Liver (tissue), 9 donors: Measurements from ENCODE around the gene CLEC4G. TPM values are rescaled to one million over a fixed set of nuclear protein-coding genes. Genes with fewer than 3 reads are reported as not detected.

ENCODE experiments used
- DNase-seq: peaks from one replicate; pipeline ENCODE4 v3.0.0-alpha.2; 2017; ENCODE audit warnings: low spot score
- H3K27ac ChIP-seq, 2 donors: one replicate each; pipeline ENCODE4 v1.7.0; 2013; ENCODE audit warnings: inconsistent platforms in 2 of 2, low read length in 2 of 2, control low read depth in 1 of 2, low read depth in 1 of 2, mild to moderate bottlenecking in 1 of 2
- H3K27me3 ChIP-seq, 4 donors: one replicate each; pipeline versions ENCODE4 v1.6.1 to v1.7.0; 2013; ENCODE audit warnings: low read length in 3 of 4, inconsistent platforms in 1 of 4, mild to moderate bottlenecking in 1 of 4, moderate library complexity in 1 of 4; ENCODE audit not compliant: control insufficient read depth in 4 of 4, insufficient read depth in 4 of 4
- H3K36me3 ChIP-seq, 4 donors: one replicate each; pipeline versions ENCODE4 v1.6.1 to v1.7.0; 2013; ENCODE audit warnings: low read length in 3 of 4, mild to moderate bottlenecking in 3 of 4, low read depth in 1 of 4, moderate library complexity in 1 of 4; ENCODE audit not compliant: control insufficient read depth in 4 of 4, insufficient read depth in 3 of 4
- H3K4me1 ChIP-seq, 4 donors: one replicate each; pipeline versions ENCODE4 v1.6.1 to v1.7.0; 2013; ENCODE audit warnings: low read length in 3 of 4, mild to moderate bottlenecking in 3 of 4, moderate library complexity in 1 of 4; ENCODE audit not compliant: control insufficient read depth in 4 of 4, insufficient read depth in 4 of 4
- H3K4me3 ChIP-seq, 3 donors: one replicate each; pipeline versions ENCODE4 v1.6.1 to v1.7.0; 2013; ENCODE audit warnings: low read length in 3 of 3, control low read depth in 1 of 3, low read depth in 1 of 3, mild to moderate bottlenecking in 1 of 3
- H3K9ac ChIP-seq, 2 donors: one replicate each; pipeline ENCODE4 v1.7.0; 2013; ENCODE audit warnings: low read length in 2 of 2, mild to moderate bottlenecking in 2 of 2, moderate library complexity in 2 of 2, control low read depth in 1 of 2, low read depth in 1 of 2
- H3K9me3 ChIP-seq, 4 donors: one replicate each; pipeline versions ENCODE4 v1.6.1 to v1.7.0; 2013; ENCODE audit warnings: low read length in 3 of 4; ENCODE audit not compliant: control insufficient read depth in 4 of 4
- ATF3 ChIP-seq: IDR thresholded peaks from 2 replicates; pipeline ENCODE4 v1.6.1; 2016; ENCODE audit warnings: antibody characterized with exemption
- CTCF ChIP-seq: fragments of 150-350 bp; IDR thresholded peaks from 2 replicates; pipeline ENCODE4 v1.5.1; 2017; ENCODE audit warnings: improper control_type of control experiment, low read depth, low read length; ENCODE audit not compliant: missing input control
- EGR1 ChIP-seq, 2 donors: IDR thresholded peaks; 2 replicates each; pipeline ENCODE4 v1.6.1; 2016 to 2018; ENCODE audit warnings: antibody characterized with exemption in 2 of 2, low read depth in 2 of 2
- FOXA1 ChIP-seq: IDR thresholded peaks from 2 replicates; pipeline ENCODE4 v1.6.1; 2016; ENCODE audit warnings: antibody characterized with exemption
- FOXA2 ChIP-seq: IDR thresholded peaks from 2 replicates; pipeline ENCODE4 v1.6.1; 2016; ENCODE audit warnings: antibody characterized with exemption
- GABPA ChIP-seq, 2 donors: IDR thresholded peaks in 1 of 2; conservative IDR thresholded peaks in 1 of 2; 2 replicates each; pipeline ENCODE4 v1.6.1; 2016; ENCODE audit warnings: antibody characterized with exemption in 2 of 2, mild to moderate bottlenecking in 1 of 2, moderate library complexity in 1 of 2
- HNF4A ChIP-seq, 2 donors: conservative IDR thresholded peaks; 2 replicates each; pipeline ENCODE4 v1.6.1; 2016; ENCODE audit warnings: antibody characterized with exemption in 2 of 2, mild to moderate bottlenecking in 2 of 2
- HNF4G ChIP-seq: IDR thresholded peaks from 2 replicates; pipeline ENCODE4 v1.6.1; 2016; ENCODE audit warnings: antibody characterized with exemption
- JUND ChIP-seq, 2 donors: IDR thresholded peaks; 2 replicates each; pipeline ENCODE4 v1.6.1; 2016; ENCODE audit warnings: antibody characterized with exemption in 2 of 2
- NR2F2 ChIP-seq: IDR thresholded peaks from 2 replicates; pipeline ENCODE4 v1.6.1; 2016; ENCODE audit warnings: antibody characterized with exemption
- RAD21 ChIP-seq, 2 donors: IDR thresholded peaks; 2 replicates each; pipeline ENCODE4 v1.6.1; 2016; ENCODE audit warnings: antibody characterized with exemption in 2 of 2, mild to moderate bottlenecking in 2 of 2
- RXRA ChIP-seq, 2 donors: IDR thresholded peaks; 2 replicates each; pipeline ENCODE4 v1.6.1; 2017 to 2018; ENCODE audit warnings: antibody characterized with exemption in 2 of 2, mild to moderate bottlenecking in 1 of 2
- SP1 ChIP-seq: IDR thresholded peaks from 2 replicates; pipeline ENCODE4 v1.6.1; 2018; ENCODE audit warnings: antibody characterized with exemption, mild to moderate bottlenecking
- TAF1 ChIP-seq: conservative IDR thresholded peaks from 2 replicates; pipeline ENCODE4 v1.6.1; 2016; ENCODE audit warnings: antibody characterized with exemption, mild to moderate bottlenecking
- YY1 ChIP-seq: IDR thresholded peaks from 2 replicates; pipeline ENCODE4 v1.6.1; 2016; ENCODE audit warnings: antibody characterized with exemption, mild to moderate bottlenecking
- WGBS: extraction: QIAGEN DNeasy Blood & Tissue Kit; methylation state at CpG from one replicate; pipeline ENCODE4 v1.1.7; 2013; 5-methylcytosine and 5-hydroxymethylcytosine counted together
- polyA plus RNA-seq, 2 donors: library from polyadenylated mRNA; stranded (reverse) in 1 of 2; unstranded in 1 of 2; fragments of 200-250 nt in 1 of 2; fragments of >200 nt in 1 of 2; fragmentation: Nextera tagmentation in 1 of 2; extraction: Ambion mirVana in 1 of 2; gene quantifications; one replicate each; pipeline versions ENCODE4 v1.2.1 to v1.2.3, GENCODE V29; 2013 to 2015
- total RNA-seq, 2 donors: library from RNA; depleted of rRNA; stranded (reverse); fragments of >200 nt; gene quantifications; one replicate each; pipeline ENCODE4 v1.2.3, GENCODE V29; 2014
- TF ChIP-seq, protein P1 (sequence below): IDR thresholded peaks from 2 replicates; pipeline ENCODE4 v1.6.1; 2016; ENCODE audit warnings: antibody characterized with exemption
- TF ChIP-seq, protein P2 (sequence below): IDR thresholded peaks from 2 replicates; pipeline ENCODE4 v1.6.1; 2016; ENCODE audit warnings: antibody characterized with exemption, mild to moderate bottlenecking
- TF ChIP-seq, protein P3 (sequence below): IDR thresholded peaks from 2 replicates; pipeline ENCODE4 v1.6.1; 2016; ENCODE audit warnings: antibody characterized with exemption
- donor health status: healthy.
- donor health status: healthy.
- donor health status: healthy.
- donor health status: healthy.
- donor health status: healthy.

CLEC4G gene
- total and polyA plus RNA-seq, 4 donors = 7.7 to 69.0 (median 45.6) TPM

DNA sequence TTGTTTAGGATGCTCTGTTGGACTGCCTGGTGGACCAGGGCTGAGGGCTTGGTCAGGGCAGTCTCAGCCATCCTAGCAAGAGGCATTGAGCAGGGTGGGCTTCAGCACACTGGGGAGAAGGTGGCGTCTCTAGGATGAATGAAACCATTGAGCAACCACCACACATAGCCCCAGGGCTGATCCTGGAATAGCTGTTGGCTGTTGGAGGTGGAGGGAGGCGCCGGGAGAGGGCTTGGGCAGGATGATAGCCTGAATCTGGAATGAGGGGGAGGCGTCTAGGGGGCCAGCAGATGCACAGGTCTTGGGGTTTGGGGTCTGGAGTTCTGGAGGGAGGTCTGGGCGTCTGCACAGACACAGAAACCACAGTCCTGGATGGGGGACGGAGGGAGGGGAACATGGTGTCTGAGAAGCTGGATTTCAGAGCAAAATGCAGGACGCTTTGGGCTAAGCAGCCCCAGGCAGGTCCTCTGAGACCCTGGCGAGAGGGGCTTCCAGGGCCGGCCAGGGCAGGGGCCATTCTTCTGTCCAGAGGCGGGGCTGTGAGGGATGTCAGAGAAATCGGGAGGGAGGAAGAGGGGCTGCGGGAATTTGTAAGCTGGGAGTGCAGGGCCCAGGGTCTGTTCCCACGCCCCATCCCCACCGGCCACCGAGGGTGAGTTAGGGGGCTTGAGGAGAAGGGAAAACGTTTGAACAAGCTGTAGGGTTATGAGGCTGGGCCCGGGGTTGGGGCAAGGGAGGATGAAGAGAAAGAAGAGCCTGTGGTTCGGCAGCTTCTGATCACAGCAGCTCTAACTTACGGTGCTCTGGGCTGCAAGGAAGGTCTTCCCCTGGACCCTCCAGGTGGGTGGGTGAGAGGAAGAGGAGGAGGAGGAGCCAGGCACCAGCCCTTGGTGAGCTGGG, 46.1 kb downstream of the CLEC4G start:
- DNase-seq = no peak
- Histone ChIP-seq H3K27ac (no peak overlapping the region), H3K9ac (no peak overlapping the region), H3K27me3 (no peaks in the 10 kb centered on the region), H3K9me3 (no peaks in the 10 kb centered on the region), H3K36me3 (peaks cover 0 to 6% (median 0%) of the 10 kb centered on the region in 4 donors), H3K4me1 (peaks cover 0 to 13% (median 6%) of the 10 kb centered on the region in 4 donors), H3K4me3 (no peak overlapping the region)
- 45% methylated on average over 19 of the region's 19 CpGs for WGBS
- TF ChIP-seq JUND (IDR thresholded peaks at IDR 0.05) (no peak), ATF3 (no peak), EGR1 (IDR thresholded peaks at IDR 0.05; ENCODE audit: low read depth in 2 of 2) (no peak), TAF1 (no peak), HNF4G (no peak), RAD21 (IDR thresholded peaks at IDR 0.05) (no peak), FOXA2 (no peak), YY1 (no peak), FOXA1 (no peak)
- TF ChIP-seq, protein P1, sequence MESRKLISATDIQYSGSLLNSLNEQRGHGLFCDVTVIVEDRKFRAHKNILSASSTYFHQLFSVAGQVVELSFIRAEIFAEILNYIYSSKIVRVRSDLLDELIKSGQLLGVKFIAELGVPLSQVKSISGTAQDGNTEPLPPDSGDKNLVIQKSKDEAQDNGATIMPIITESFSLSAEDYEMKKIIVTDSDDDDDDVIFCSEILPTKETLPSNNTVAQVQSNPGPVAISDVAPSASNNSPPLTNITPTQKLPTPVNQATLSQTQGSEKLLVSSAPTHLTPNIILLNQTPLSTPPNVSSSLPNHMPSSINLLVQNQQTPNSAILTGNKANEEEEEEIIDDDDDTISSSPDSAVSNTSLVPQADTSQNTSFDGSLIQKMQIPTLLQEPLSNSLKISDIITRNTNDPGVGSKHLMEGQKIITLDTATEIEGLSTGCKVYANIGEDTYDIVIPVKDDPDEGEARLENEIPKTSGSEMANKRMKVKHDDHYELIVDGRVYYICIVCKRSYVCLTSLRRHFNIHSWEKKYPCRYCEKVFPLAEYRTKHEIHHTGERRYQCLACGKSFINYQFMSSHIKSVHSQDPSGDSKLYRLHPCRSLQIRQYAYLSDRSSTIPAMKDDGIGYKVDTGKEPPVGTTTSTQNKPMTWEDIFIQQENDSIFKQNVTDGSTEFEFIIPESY = no peak
- TF ChIP-seq, protein P2, sequence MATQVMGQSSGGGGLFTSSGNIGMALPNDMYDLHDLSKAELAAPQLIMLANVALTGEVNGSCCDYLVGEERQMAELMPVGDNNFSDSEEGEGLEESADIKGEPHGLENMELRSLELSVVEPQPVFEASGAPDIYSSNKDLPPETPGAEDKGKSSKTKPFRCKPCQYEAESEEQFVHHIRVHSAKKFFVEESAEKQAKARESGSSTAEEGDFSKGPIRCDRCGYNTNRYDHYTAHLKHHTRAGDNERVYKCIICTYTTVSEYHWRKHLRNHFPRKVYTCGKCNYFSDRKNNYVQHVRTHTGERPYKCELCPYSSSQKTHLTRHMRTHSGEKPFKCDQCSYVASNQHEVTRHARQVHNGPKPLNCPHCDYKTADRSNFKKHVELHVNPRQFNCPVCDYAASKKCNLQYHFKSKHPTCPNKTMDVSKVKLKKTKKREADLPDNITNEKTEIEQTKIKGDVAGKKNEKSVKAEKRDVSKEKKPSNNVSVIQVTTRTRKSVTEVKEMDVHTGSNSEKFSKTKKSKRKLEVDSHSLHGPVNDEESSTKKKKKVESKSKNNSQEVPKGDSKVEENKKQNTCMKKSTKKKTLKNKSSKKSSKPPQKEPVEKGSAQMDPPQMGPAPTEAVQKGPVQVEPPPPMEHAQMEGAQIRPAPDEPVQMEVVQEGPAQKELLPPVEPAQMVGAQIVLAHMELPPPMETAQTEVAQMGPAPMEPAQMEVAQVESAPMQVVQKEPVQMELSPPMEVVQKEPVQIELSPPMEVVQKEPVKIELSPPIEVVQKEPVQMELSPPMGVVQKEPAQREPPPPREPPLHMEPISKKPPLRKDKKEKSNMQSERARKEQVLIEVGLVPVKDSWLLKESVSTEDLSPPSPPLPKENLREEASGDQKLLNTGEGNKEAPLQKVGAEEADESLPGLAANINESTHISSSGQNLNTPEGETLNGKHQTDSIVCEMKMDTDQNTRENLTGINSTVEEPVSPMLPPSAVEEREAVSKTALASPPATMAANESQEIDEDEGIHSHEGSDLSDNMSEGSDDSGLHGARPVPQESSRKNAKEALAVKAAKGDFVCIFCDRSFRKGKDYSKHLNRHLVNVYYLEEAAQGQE = no peak
- TF ChIP-seq, protein P3, sequence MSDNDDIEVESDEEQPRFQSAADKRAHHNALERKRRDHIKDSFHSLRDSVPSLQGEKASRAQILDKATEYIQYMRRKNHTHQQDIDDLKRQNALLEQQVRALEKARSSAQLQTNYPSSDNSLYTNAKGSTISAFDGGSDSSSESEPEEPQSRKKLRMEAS = no peak

GRCh38 chr19:7682175-7682855, 49.6 kb downstream of the CLEC4G start:
- H3K4me1 ChIP-seq = peaks cover 0 to 25% (median 13%) of the 10 kb centered on the region in 4 donors
- 88% methylated on average over 74 of the region's 74 CpGs for WGBS
- TF ChIP-seq RXRA (IDR thresholded peaks at IDR 0.05) (no peak), FOXA2 (no peak), YY1 (no peak), EGR1 (IDR thresholded peaks at IDR 0.05; ENCODE audit: low read depth in 2 of 2) (no peak), CTCF (no peak), FOXA1 (no peak), RAD21 (IDR thresholded peaks at IDR 0.05) (no peak), HNF4G (no peak), JUND (IDR thresholded peaks at IDR 0.05) (no peak), SP1 (no peak), NR2F2 (no peak), HNF4A (conservative IDR thresholded peaks at IDR 0.05) (no peak), GABPA (IDR thresholded peaks at IDR 0.05 in 1 of 2, conservative IDR thresholded peaks at IDR 0.05 in 1 of 2) (no peak)
- TF ChIP-seq, protein P2 = no peak

More at GRCh38 chr19:7682175-7682855, 49.6 kb downstream of the CLEC4G start:
- no peak for DNase-seq
- H3K27ac ChIP-seq = peak overlapping the region in 1 of 2 donors; percentile 84
- no peaks in the 10 kb centered on the region for H3K27me3 ChIP-seq
- peaks cover 0 to 6% (median 0%) of the 10 kb centered on the region in 4 donors for H3K36me3 ChIP-seq
- no peak overlapping the region for H3K9ac ChIP-seq
- H3K9me3 ChIP-seq = no peaks in the 10 kb centered on the region
- peak overlapping the region in 1 of 3 donors; percentile 80 for H3K4me3 ChIP-seq
